ENCODE data around the gene TGM3. TPM values are rescaled to one million over a fixed set of nuclear protein-coding genes. Genes with fewer than 3 reads are reported as not detected.

The TGM3 gene
- not detected in 2 replicates for total RNA-seq

DNA sequence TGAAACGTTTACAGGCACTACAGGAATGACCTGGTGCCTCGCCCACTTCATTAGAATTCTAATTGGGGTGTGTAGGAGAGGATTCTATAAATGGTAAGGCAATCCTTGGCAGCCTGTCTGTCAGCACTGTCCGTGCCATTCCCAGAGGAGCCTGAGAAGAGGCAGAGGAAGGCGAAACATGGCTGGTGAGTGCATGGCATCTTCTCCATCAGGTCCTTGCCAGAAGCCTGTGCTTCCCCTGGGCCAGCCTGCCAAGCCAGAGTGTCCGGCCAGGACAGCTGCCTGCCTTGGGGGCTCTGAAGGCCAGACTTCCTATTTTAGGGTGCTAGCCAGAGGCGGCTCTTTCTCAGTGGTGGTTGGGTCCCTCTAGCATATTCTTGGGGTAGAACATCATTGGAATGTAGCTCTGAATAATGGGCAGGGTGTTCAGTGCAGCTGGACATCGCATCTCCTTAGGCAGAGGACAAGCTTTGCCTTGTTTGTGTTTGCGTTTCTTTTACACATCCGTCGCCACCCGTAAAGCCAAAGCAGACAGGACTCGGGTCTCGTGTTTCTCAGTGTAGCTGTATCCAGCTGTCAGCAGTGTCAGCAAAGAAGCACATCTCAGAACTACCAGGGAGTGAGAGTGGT is at the start of gene TGM3:
TGM3 (plus strand) TSS at position 116 of the 630 bp plus-strand sequence; CDS start at position 179, 63 bp downstream.

GRCh38 chr20:2380601-2381000 is 84.8 kb downstream of the TGM3 start, which contains the start of gene TGM6:
Gene TGM6, plus strand, starts transcription at chr20:2380901. Its CDS starts 68 bp downstream, at chr20:2380969.

Other genes with a start within 250 kb of the TGM3 start
- gene STK35, start 194.2 kb upstream of the TGM3 start, total RNA-seq, result 23.5 and 31.9 TPM in 2 replicates
- gene TGM6, start 84.9 kb downstream of the TGM3 start, total RNA-seq, result not detected in 2 replicates
- 99.8 and 135 TPM in 2 replicates for gene SNRPB, start 174.8 kb downstream of the TGM3 start, total RNA-seq
- gene ZNF343, start 212.9 kb downstream of the TGM3 start, total RNA-seq, result 10.7 and 14.3 TPM in 2 replicates
- not detected in 2 replicates for gene TMC2, start 240.6 kb downstream of the TGM3 start, total RNA-seq